HCT116 (cell line): ENCODE data around the gene MYH14.

Experiments
- ELF1 ChIP-seq: IDR thresholded peaks from 2 replicates; pipeline ENCODE4 v1.6.1; 2012; ENCODE audit warnings: low read depth, borderline replicate concordance
- EZH2 ChIP-seq: fragments of 200-600 bp; sonication (generic); IDR thresholded peaks from 2 replicates; pipeline ENCODE4 v1.6.1; 2017; ENCODE audit warnings: antibody characterized with exemption, mixed run types
- EZH2phosphoT487 ChIP-seq: fragments of 200-600 bp; IDR thresholded peaks from 2 replicates; pipeline ENCODE4 v1.6.1; 2018; ENCODE audit warnings: antibody characterized with exemption, borderline replicate concordance
- JUND ChIP-seq: IDR thresholded peaks from 2 replicates; pipeline ENCODE4 v1.6.1; 2012
- POLR2A ChIP-seq: IDR thresholded peaks from 2 replicates; pipeline ENCODE4 v1.7.0; 2011; ENCODE audit warnings: borderline replicate concordance; ENCODE audit not compliant: insufficient read depth, insufficient read length; ENCODE audit errors: extremely low read depth
- POLR2AphosphoS5 ChIP-seq: IDR thresholded peaks from 2 replicates; pipeline ENCODE4 v1.6.1; 2011; ENCODE audit warnings: mild to moderate bottlenecking, low read depth, low read length, moderate library complexity
- SRF ChIP-seq: IDR thresholded peaks from 2 replicates; pipeline ENCODE4 v1.6.1; 2012; ENCODE audit warnings: low read depth
- YY1 ChIP-seq: IDR thresholded peaks from 2 replicates; pipeline ENCODE4 v1.6.1; 2011; ENCODE audit warnings: low read length, low read depth, moderate library complexity, mild to moderate bottlenecking; ENCODE audit not compliant: insufficient replicate concordance; ENCODE audit errors: extremely low read depth
- ZFX ChIP-seq: fragments of 450-650 bp; IDR thresholded peaks from 2 replicates; pipeline ENCODE4 v1.6.1; 2017
- ZNF274 ChIP-seq: fragments of 200-500 bp; sonication (Bioruptor generic); IDR thresholded peaks from 2 replicates; pipeline ENCODE4 v1.6.1; 2014; ENCODE audit warnings: mild to moderate bottlenecking, low read depth, low read length, inconsistent platforms
- TF ChIP-seq, protein P1 (sequence below), 3 experiments: fragments of 200-600 bp in 1 of 3; sonication (generic) in 1 of 3; IDR thresholded peaks in 2 of 3; conservative IDR thresholded peaks in 1 of 3; 2 replicates each; pipeline ENCODE4 v1.5.1; 2012 to 2017; ENCODE audit warnings: low read depth in 2 of 3, low read length in 2 of 3, antibody characterized with exemption in 1 of 3, borderline replicate concordance in 1 of 3, control low read depth in 1 of 3, mild to moderate bottlenecking in 1 of 3, mixed read lengths in 1 of 3, mixed run types in 1 of 3, moderate library complexity in 1 of 3; ENCODE audit not compliant: insufficient read depth in 1 of 3
- TF ChIP-seq, protein P2 (sequence below): IDR thresholded peaks from 2 replicates; pipeline ENCODE4 v1.6.1; 2012
- TF ChIP-seq, protein P3 (sequence below): IDR thresholded peaks from 2 replicates; pipeline ENCODE4 v1.6.1; 2012; ENCODE audit warnings: low read depth
- TF ChIP-seq, protein P4 (sequence below): IDR thresholded peaks from 2 replicates; pipeline ENCODE4 v1.6.1; 2012

DNA sequence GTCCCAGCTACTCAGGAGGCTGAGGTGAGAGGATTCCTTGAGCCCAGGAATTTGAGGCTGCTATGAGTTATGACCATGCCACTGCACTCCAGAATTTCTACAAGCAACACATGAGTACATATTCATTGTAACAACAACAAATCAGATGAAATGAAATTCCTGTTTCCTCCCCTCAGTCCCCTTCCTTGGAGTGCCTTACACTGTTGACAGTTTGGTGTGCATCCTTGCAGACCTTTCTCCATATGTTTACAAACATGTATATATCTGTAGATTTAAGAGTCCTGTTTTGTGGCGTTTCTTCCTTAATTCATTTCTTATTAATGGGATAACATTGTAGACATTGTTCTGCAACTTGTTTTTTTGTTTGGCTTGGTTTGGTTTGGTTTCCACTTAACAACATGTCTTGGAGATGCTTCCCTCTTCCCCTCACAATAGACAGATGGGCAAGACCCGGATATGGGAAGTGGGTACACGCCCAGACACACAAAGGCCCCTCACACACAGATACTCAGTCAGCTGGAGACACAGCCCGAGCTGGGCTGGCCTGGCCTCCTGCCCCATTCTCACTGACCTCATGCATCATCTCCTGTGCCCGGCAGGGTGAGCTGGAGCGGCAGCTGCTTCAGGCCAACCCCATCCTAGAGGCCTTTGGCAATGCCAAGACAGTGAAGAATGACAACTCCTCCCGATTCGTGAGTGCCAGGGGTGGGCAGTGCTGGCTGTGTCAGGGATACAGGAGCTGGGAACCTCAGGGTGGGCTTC is 21.7 kb downstream of the MYH14 start:
- TF ChIP-seq, protein P1, sequence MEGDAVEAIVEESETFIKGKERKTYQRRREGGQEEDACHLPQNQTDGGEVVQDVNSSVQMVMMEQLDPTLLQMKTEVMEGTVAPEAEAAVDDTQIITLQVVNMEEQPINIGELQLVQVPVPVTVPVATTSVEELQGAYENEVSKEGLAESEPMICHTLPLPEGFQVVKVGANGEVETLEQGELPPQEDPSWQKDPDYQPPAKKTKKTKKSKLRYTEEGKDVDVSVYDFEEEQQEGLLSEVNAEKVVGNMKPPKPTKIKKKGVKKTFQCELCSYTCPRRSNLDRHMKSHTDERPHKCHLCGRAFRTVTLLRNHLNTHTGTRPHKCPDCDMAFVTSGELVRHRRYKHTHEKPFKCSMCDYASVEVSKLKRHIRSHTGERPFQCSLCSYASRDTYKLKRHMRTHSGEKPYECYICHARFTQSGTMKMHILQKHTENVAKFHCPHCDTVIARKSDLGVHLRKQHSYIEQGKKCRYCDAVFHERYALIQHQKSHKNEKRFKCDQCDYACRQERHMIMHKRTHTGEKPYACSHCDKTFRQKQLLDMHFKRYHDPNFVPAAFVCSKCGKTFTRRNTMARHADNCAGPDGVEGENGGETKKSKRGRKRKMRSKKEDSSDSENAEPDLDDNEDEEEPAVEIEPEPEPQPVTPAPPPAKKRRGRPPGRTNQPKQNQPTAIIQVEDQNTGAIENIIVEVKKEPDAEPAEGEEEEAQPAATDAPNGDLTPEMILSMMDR (IDR thresholded peaks at IDR 0.05 in 2 of 3, conservative IDR thresholded peaks at IDR 0.05 in 1 of 3; ENCODE audit: borderline replicate concordance in 1 of 3, insufficient read depth in 1 of 3, low read depth in 2 of 3, low read length in 2 of 3), result no peak
- TF ChIP-seq, protein P2, sequence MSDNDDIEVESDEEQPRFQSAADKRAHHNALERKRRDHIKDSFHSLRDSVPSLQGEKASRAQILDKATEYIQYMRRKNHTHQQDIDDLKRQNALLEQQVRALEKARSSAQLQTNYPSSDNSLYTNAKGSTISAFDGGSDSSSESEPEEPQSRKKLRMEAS, result no peak
- TF ChIP-seq SRF (no peak), POLR2AphosphoS5 (no peak), YY1 (no peak), JUND (no peak), EZH2phosphoT487 (no peak), POLR2A (no peak), ZNF274 (no peak), EZH2 (no peak), ZFX (no peak), ELF1 (no peak)
- TF ChIP-seq, protein P3, sequence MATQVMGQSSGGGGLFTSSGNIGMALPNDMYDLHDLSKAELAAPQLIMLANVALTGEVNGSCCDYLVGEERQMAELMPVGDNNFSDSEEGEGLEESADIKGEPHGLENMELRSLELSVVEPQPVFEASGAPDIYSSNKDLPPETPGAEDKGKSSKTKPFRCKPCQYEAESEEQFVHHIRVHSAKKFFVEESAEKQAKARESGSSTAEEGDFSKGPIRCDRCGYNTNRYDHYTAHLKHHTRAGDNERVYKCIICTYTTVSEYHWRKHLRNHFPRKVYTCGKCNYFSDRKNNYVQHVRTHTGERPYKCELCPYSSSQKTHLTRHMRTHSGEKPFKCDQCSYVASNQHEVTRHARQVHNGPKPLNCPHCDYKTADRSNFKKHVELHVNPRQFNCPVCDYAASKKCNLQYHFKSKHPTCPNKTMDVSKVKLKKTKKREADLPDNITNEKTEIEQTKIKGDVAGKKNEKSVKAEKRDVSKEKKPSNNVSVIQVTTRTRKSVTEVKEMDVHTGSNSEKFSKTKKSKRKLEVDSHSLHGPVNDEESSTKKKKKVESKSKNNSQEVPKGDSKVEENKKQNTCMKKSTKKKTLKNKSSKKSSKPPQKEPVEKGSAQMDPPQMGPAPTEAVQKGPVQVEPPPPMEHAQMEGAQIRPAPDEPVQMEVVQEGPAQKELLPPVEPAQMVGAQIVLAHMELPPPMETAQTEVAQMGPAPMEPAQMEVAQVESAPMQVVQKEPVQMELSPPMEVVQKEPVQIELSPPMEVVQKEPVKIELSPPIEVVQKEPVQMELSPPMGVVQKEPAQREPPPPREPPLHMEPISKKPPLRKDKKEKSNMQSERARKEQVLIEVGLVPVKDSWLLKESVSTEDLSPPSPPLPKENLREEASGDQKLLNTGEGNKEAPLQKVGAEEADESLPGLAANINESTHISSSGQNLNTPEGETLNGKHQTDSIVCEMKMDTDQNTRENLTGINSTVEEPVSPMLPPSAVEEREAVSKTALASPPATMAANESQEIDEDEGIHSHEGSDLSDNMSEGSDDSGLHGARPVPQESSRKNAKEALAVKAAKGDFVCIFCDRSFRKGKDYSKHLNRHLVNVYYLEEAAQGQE, result no peak
- TF ChIP-seq, protein P4, sequence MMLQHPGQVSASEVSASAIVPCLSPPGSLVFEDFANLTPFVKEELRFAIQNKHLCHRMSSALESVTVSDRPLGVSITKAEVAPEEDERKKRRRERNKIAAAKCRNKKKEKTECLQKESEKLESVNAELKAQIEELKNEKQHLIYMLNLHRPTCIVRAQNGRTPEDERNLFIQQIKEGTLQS, result no peak
